ENCODE results near the gene GCN1.

DNA sequence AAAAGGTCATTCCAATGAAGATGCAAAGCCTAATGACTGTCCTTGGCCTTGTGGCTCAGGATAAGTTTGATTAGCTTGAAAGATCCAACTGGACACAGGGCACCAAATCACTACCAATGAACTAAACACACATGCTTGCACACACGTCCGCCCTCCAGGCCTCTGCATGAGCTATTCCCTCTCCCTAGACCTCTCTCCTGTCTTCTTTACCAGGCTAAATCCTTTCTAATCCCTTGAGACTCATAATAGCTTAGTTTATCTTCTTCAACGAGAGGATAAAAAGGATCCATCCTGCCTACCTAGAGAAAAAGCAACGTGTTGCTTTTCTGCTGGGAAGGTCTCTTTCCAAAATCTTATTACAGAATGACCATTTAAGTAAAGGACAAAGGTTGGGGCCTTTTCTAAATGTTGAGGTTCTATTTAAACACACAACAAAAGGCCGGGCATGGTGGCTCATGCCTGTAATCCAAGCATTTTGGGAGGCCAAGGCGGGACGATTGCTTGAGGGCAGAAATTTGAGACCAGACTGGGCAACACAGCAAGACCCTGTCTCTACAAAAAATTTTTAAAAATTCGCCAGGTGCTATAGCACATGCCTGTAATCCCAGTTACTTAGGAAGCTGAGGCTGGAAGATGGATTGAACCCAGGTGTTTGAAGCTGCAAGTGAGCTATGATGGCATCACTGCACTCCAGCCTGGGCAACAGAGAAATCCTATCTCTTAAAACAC lies 48.6 kb upstream of the GCN1 start:
- TF ChIP-seq, protein P1, sequence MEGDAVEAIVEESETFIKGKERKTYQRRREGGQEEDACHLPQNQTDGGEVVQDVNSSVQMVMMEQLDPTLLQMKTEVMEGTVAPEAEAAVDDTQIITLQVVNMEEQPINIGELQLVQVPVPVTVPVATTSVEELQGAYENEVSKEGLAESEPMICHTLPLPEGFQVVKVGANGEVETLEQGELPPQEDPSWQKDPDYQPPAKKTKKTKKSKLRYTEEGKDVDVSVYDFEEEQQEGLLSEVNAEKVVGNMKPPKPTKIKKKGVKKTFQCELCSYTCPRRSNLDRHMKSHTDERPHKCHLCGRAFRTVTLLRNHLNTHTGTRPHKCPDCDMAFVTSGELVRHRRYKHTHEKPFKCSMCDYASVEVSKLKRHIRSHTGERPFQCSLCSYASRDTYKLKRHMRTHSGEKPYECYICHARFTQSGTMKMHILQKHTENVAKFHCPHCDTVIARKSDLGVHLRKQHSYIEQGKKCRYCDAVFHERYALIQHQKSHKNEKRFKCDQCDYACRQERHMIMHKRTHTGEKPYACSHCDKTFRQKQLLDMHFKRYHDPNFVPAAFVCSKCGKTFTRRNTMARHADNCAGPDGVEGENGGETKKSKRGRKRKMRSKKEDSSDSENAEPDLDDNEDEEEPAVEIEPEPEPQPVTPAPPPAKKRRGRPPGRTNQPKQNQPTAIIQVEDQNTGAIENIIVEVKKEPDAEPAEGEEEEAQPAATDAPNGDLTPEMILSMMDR (conservative IDR thresholded peaks at IDR 0.05) = no peak
- no peak for TF ChIP-seq EZH2 (IDR thresholded peaks at IDR 0.05; ENCODE audit: low read depth)

Data from PC-9 (cell line).